Subcutaneous adipose tissue (tissue), 4 donors: ENCODE measurements around the gene ZC2HC1B. TPM values are rescaled to one million over a fixed set of nuclear protein-coding genes. Genes with fewer than 3 reads are reported as not detected.

ENCODE experiments used
- CTCF ChIP-seq: fragments of 450-650 bp; IDR thresholded peaks from one replicate; pipeline ENCODE4 v1.5.1; 2016; ENCODE audit warnings: low read depth, mild to moderate bottlenecking, control low read depth, antibody characterized with exemption, moderate library complexity
- total RNA-seq, 4 donors: library from RNA; depleted of rRNA; stranded (reverse); fragments of >200 nt; gene quantifications; one replicate each; pipeline ENCODE4 v1.1.0, GENCODE V29; 2016

ZC2HC1B gene
- total RNA-seq, 4 donors from 2014 or later, result not detected

- TF ChIP-seq CTCF, result no peak
These were observed 25.9 kb upstream of the ZC2HC1B start for GRCh38 chr6:143838395-143838794.

- no peak for TF ChIP-seq CTCF
These were observed 25.1 kb upstream of the ZC2HC1B start for GRCh38 chr6:143839196-143839595.

- no peak for TF ChIP-seq CTCF
These were observed 23.5 kb upstream of the ZC2HC1B start for GRCh38 chr6:143840595-143841265.

- no peak for TF ChIP-seq CTCF
These were observed 21.8 kb upstream of the ZC2HC1B start for GRCh38 chr6:143842461-143842901.

GRCh38 chr6:143842902-143843676, 21.2 kb upstream of the ZC2HC1B start, which contains the start of gene LTV1:
TSS of gene LTV1 (plus strand) at chr6:143843338. CDS start at chr6:143843478, 140 bp downstream.
- no peak for TF ChIP-seq CTCF

- TF ChIP-seq CTCF, result no peak
These were observed 20.6 kb upstream of the ZC2HC1B start for GRCh38 chr6:143843677-143843999.

- no peak for TF ChIP-seq CTCF
These were observed 20.3 kb upstream of the ZC2HC1B start for GRCh38 chr6:143844006-143844405.
